IPS-20b (cell line): ENCODE data around the gene PLEKHA5.

Source experiments
- H3K27ac ChIP-seq: one replicate; pipeline ENCODE4 v1.5.1; 2013; ENCODE audit warnings: low read length
- H3K27me3 ChIP-seq: 2 replicates; pipeline ENCODE4 v1.6.1; 2013; ENCODE audit warnings: mild to moderate bottlenecking, low read length, inconsistent platforms; ENCODE audit not compliant: insufficient read depth
- H3K36me3 ChIP-seq: 2 replicates; pipeline ENCODE4 v1.6.1; 2013; ENCODE audit warnings: low read depth, mild to moderate bottlenecking, inconsistent platforms, low read length, moderate library complexity; ENCODE audit not compliant: insufficient read depth
- H3K4me1 ChIP-seq: 2 replicates; pipeline ENCODE4 v1.6.1; 2013; ENCODE audit warnings: mild to moderate bottlenecking, control low read depth, inconsistent platforms, low read length, moderate library complexity; ENCODE audit not compliant: insufficient read depth
- H3K4me3 ChIP-seq: 2 replicates; pipeline ENCODE4 v1.5.1; 2013; ENCODE audit warnings: mild to moderate bottlenecking, low read length, inconsistent platforms
- H3K9ac ChIP-seq: 2 replicates; pipeline ENCODE4 v1.6.1; 2013; ENCODE audit warnings: low read depth, mild to moderate bottlenecking, inconsistent platforms, low read length, moderate library complexity
- H3K9me3 ChIP-seq: 2 replicates; pipeline ENCODE4 v1.6.1; 2013; ENCODE audit warnings: mild to moderate bottlenecking, low read depth, low read length, inconsistent platforms; ENCODE audit not compliant: insufficient read depth

PLEKHA5 gene

DNA sequence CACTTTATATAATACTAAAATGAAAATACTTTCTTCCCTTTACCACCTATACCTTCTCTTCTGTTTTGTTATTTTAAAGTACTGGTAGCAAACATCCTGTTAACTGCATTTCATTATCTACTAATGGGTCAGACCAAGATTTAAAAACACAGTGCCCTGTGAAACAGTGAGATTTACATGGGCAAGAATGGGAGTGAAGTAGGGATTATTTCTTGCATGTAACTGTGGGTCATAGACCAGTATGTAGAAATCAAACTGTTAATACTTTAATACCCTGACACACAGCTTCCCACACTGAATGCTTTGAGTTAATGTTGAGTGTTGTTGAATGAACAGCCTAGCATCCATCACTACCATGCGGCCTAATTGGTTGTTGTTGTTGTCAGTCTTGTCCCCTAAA, 61.6 kb downstream of the PLEKHA5 start:
- no peak overlapping the region for H3K9ac ChIP-seq
- no peak overlapping the region for H3K4me3 ChIP-seq
- peaks cover 45% of the 10 kb centered on the region for H3K4me1 ChIP-seq
- no peak overlapping the region for H3K27ac ChIP-seq
- H3K9me3 ChIP-seq: no peaks in the 10 kb centered on the region
- no peaks in the 10 kb centered on the region for H3K27me3 ChIP-seq
- no peaks in the 10 kb centered on the region for H3K36me3 ChIP-seq

DNA sequence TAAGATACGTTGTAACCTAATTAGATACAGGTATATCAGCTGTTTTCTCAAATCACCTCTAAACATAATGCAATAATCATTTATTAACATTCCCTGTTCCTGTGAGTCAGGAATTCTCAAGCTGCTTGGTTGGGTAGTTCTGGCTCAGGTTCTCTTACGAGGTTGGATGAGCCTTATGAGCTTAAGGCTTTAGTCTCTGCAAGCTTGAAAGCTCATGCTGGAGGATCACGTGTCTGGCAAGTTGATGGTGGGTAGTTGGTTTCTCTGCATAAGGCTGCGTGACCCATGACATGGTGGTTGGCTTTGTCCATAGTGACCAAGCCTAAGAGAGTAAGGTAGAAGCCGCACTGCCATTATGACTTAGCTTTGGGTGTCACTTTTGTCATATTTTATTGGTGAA, 62.0 kb downstream of the PLEKHA5 start:
- H3K36me3 ChIP-seq: no peaks in the 10 kb centered on the region
- H3K4me3 ChIP-seq: no peak overlapping the region
- H3K9me3 ChIP-seq: no peaks in the 10 kb centered on the region
- H3K27me3 ChIP-seq: no peaks in the 10 kb centered on the region
- H3K27ac ChIP-seq: no peak overlapping the region
- no peak overlapping the region for H3K9ac ChIP-seq
- H3K4me1 ChIP-seq: peaks cover 40% of the 10 kb centered on the region

DNA sequence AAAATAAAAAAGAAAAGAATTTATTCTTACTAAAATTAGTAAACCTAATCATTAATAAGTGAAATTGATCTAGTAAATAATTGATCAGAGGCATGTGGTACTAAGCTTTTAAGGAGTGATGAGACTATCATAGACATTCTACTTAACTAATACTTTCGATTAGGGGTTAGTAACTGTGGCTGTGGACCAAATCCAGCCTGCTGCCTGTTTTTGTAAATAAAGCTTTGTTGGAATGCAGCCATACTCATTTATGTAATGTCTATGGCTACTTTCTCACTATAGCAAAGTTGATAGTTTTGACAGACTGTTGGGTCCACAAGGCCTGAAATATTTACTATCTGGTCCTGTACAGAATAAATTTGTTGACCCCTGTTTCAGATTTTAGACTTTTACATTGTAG, 63.2 kb downstream of the PLEKHA5 start:
- H3K4me1 ChIP-seq: peaks cover 39% of the 10 kb centered on the region
- no peaks in the 10 kb centered on the region for H3K27me3 ChIP-seq
- H3K36me3 ChIP-seq: no peaks in the 10 kb centered on the region
- H3K4me3 ChIP-seq: no peak overlapping the region
- H3K27ac ChIP-seq: no peak overlapping the region
- no peaks in the 10 kb centered on the region for H3K9me3 ChIP-seq
- no peak overlapping the region for H3K9ac ChIP-seq

DNA sequence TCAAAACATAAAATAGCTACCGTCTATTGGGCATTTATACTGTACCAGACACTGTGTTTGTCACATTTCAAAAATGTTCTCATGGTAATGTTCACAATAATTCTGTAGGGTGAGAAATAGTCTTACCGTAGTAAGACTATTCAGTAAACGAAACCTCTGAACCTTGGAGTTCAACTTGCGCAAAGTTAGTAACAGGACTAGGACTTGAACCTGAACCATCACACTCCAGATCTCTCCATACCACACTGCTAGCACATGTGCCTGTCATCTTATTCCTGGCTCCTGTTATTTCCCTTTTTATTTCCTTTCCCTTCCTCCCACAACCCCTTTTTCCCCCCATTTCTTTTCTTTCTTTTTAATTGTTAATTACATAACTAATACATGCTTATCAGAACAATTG, 65.4 kb downstream of the PLEKHA5 start:
- no peak overlapping the region for H3K27ac ChIP-seq
- peaks cover 38% of the 10 kb centered on the region for H3K4me1 ChIP-seq
- no peaks in the 10 kb centered on the region for H3K27me3 ChIP-seq
- H3K9ac ChIP-seq: no peak overlapping the region
- H3K9me3 ChIP-seq: no peaks in the 10 kb centered on the region
- no peaks in the 10 kb centered on the region for H3K36me3 ChIP-seq
- H3K4me3 ChIP-seq: no peak overlapping the region

DNA sequence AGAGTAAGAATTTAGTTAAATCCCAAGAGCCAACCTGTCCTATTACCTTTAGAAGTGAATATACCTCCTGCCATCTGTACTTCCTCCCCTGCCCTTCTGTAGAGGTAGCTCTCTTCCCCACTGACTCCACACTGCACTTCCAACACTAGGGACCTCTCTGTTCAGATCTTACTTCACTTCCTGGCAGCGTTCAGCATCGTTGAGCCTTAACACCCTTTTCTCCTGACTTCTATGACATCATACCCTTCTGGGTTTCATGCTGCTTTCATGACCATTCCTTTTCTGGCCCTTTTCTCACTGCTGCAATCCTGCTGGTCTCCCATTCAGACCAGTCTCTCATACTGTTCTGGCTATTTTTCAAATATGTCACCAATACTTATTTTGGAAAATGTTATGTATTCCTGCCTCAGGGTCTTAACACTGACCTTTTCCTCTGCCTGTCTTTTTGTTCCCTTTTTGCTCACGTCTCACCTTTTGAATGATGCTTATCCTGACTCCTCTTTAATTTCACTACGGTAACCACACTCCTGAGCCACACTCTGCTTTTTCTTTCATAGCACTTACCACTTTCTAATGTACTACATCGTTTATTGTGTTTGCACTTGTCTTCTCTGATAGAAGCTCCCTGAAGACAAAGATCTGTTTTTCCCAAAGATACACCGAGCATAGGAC, 67.6 kb downstream of the PLEKHA5 start:
- H3K36me3 ChIP-seq: no peaks in the 10 kb centered on the region
- H3K9me3 ChIP-seq: no peaks in the 10 kb centered on the region
- H3K9ac ChIP-seq: no peak overlapping the region
- H3K4me3 ChIP-seq: no peak overlapping the region
- peaks cover 31% of the 10 kb centered on the region for H3K4me1 ChIP-seq
- no peaks in the 10 kb centered on the region for H3K27me3 ChIP-seq
- H3K27ac ChIP-seq: no peak overlapping the region

DNA sequence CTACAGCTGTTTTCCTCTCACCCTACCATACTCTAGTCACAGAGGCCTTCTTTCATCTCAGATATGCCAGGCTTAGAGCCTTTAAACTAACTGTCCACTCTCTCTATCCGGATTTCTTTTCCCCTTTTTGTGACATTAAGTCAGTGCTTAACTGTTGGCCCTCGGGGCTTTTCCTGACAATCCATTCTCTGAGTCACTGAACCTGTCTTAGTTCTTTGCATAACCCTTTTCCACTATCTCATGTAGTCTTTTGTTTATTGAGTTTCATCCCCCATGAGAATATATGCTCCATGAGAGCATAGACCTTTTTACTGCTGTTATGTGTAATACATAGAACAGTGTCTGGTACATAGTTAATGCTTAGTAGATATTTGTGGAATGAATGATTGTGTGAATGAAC, 68.7 kb downstream of the PLEKHA5 start:
- Histone ChIP-seq H3K9ac (no peak overlapping the region), H3K4me3 (no peak overlapping the region), H3K36me3 (no peaks in the 10 kb centered on the region), H3K4me1 (peaks cover 31% of the 10 kb centered on the region), H3K9me3 (no peaks in the 10 kb centered on the region), H3K27me3 (no peaks in the 10 kb centered on the region), H3K27ac (no peak overlapping the region)

DNA sequence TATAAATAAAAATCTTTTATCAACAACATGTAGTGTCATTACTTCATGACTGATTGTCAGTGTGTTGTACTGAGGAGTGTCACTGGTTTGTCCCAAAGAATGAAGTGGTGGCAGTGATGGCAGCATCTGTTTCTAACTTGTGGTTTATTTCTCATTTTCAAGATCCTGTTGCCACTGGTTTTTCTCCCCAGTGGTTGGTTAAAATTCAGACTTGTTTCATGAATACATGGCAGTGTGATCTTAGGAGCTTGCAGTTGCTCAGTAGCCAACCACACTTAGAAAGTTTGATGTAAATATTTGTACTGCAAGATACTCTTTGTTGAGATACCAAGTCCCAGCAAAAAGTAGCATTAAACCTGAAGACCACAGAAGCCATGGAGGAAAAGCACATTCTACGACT, 69.8 kb downstream of the PLEKHA5 start:
- Histone ChIP-seq H3K27me3 (no peaks in the 10 kb centered on the region), H3K36me3 (no peaks in the 10 kb centered on the region), H3K27ac (no peak overlapping the region), H3K4me3 (no peak overlapping the region), H3K9me3 (no peaks in the 10 kb centered on the region), H3K4me1 (peaks cover 31% of the 10 kb centered on the region), H3K9ac (no peak overlapping the region)

DNA sequence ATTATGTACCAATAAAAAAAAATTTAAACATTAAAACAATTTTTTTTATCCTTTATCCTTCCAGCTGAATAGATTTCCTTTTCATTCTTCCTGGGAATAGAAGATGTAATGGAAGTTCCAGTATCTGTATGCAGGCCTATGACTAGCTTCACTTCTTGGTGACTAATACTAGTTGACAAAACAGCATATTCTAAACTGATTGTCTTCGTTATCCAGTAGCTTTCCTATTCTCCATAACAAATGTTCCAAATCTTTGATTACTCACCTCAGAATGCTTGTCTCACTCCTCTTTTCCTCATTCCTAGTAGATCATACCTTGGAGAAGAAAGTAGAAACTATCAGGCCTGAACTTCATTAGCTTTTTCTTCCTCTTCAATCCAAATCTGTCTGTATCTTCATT, 70.7 kb downstream of the PLEKHA5 start:
- H3K9me3 ChIP-seq: no peaks in the 10 kb centered on the region
- H3K36me3 ChIP-seq: no peaks in the 10 kb centered on the region
- no peak overlapping the region for H3K4me3 ChIP-seq
- H3K27me3 ChIP-seq: no peaks in the 10 kb centered on the region
- peaks cover 36% of the 10 kb centered on the region for H3K4me1 ChIP-seq
- H3K27ac ChIP-seq: no peak overlapping the region
- no peak overlapping the region for H3K9ac ChIP-seq

DNA sequence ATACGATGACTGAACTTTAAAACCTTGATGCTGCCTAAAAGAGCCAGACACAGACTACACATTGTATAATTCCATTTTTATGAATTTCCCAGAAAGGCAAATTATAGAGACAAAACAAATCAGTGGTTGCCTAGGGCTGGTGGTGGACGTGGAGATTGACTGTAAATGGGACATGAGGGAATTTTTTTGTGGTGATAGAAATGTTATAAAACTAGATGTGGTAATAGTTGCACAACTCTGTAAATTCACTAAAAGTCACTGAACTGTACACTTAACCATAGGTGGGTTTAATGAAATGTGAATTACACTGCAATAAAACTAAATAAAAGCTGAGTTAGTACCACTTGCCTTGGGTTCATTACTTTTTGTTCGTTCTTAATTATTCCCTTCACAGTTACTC, 72.1 kb downstream of the PLEKHA5 start:
- no peaks in the 10 kb centered on the region for H3K9me3 ChIP-seq
- H3K36me3 ChIP-seq: no peaks in the 10 kb centered on the region
- H3K27ac ChIP-seq: no peak overlapping the region
- no peaks in the 10 kb centered on the region for H3K27me3 ChIP-seq
- no peak overlapping the region for H3K9ac ChIP-seq
- peaks cover 40% of the 10 kb centered on the region for H3K4me1 ChIP-seq
- no peak overlapping the region for H3K4me3 ChIP-seq

DNA sequence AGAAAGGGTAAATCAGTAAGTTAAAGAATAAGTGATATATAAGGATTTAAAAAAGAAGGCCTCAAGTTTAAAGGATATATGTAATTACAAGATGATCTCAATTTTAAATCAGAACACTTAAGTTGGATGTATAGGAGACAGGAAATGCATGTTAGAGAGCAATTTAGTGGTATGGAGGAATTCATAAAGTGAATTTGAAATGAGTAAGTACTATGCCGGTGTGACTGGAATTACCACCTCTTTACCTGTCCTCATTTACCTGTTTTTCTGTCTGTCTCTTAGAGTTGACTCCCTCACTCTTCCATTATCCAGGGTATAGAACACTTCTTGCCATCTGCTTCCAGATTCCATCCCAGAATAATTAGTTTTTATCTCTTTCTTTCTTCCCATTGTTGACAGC, 73.5 kb downstream of the PLEKHA5 start:
- no peak overlapping the region for H3K4me3 ChIP-seq
- no peaks in the 10 kb centered on the region for H3K27me3 ChIP-seq
- H3K36me3 ChIP-seq: peaks cover 6% of the 10 kb centered on the region; the same call in 1 of the 2 replicates
- H3K9me3 ChIP-seq: no peaks in the 10 kb centered on the region
- H3K9ac ChIP-seq: no peak overlapping the region
- peaks cover 28% of the 10 kb centered on the region for H3K4me1 ChIP-seq
- H3K27ac ChIP-seq: no peak overlapping the region

DNA sequence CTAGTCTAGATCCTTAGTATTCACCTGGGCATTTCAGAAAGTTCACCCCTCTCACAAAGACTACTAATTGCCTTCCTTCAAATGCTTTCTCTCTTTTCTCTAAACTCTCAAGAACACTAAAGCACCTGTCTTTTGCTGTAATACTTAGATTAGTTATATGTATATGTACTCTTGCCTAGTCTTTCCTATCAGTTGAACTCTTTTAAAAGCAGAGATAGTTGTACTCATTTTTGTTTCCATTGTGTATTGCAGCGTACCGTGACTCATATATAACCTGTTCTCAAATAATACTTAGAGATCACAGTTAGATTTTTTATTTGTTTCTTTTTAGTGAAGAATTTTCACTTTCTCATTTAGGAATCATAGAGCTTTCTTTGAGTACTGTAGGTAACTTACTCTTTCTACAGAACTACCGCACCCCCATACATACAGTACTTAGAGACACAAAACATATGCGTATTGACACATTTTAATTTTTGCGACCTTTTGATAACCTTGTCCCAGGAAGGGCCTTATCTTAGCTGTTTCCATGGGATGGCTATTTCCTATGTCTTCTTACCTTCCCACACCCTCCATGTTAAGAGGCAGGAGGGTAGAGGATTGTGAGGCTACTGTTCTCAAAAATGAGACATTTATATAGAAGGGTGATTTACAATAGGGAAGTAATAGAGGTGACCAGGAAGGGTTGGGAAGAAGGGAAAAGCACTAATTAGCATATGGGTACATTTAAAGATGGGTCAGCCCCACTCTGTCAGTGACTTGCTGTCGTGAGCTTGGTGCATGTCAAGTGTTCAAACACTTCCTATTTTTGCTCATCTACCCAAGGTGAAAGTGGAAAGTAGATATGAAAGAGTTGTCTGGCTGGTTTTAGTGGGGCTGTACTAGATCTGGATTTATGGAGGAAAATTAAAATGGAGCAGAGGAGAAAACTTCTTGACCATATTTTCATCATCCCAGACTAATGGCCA, 74.3 kb downstream of the PLEKHA5 start:
- no peak overlapping the region for H3K27ac ChIP-seq
- H3K4me1 ChIP-seq: peaks cover 24% of the 10 kb centered on the region; the same call in 1 of the 2 replicates
- no peak overlapping the region for H3K9ac ChIP-seq
- no peak overlapping the region for H3K4me3 ChIP-seq
- H3K36me3 ChIP-seq: peaks cover 8% of the 10 kb centered on the region; the same call in 1 of the 2 replicates
- no peaks in the 10 kb centered on the region for H3K27me3 ChIP-seq
- H3K9me3 ChIP-seq: no peaks in the 10 kb centered on the region

DNA sequence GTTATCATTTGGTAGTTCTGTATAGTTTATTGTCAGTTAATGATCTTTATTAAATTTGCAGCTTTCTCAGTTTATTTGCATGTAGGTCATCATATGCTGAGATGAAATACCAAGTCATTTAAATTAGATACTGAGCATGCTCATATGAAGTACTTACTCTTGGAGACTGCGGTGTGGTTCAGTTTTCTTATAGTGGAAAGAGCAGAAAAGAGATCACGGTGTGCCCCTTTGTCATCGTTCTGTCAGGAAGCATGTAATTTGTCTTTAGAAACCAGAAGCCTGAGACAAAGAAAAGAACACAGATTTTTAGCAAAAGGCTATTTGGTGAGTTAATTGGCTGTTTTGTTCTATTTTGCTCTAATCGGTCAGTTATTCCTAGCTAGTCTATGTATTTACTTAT, 75.6 kb downstream of the PLEKHA5 start:
- Histone ChIP-seq H3K27me3 (no peaks in the 10 kb centered on the region), H3K9me3 (no peaks in the 10 kb centered on the region), H3K9ac (no peak overlapping the region), H3K4me3 (no peak overlapping the region), H3K36me3 (peaks cover 16% of the 10 kb centered on the region; the same call in 1 of the 2 replicates), H3K27ac (no peak overlapping the region), H3K4me1 (peaks cover 14% of the 10 kb centered on the region; the same call in 1 of the 2 replicates)
